OCI-LY1 (cell line): ENCODE data around the gene MGAT3.

Experiments
- H2AFZ ChIP-seq: fragments of 200-600 bp; sonication (generic), shearing (Covaris generic); 2 replicates; pipeline ENCODE4 v1.6.0; 2014; ENCODE audit warnings: antibody characterized with exemption, mild to moderate bottlenecking, low read length
- H3F3A ChIP-seq: fragments of 200-600 bp; sonication (generic), shearing (Covaris generic); 2 replicates; pipeline ENCODE4 v1.6.0; 2014; ENCODE audit warnings: mild to moderate bottlenecking, antibody characterized with exemption, low read length, moderate library complexity; ENCODE audit not compliant: insufficient read depth
- H3K27ac ChIP-seq: fragments of 200-600 bp; sonication (generic); 2 replicates; pipeline ENCODE4 v1.5.1; 2014; ENCODE audit warnings: low read length, mixed run types, mild to moderate bottlenecking, low read depth; ENCODE audit not compliant: poor library complexity, severe bottlenecking
- H3K27me3 ChIP-seq: fragments of 200-600 bp; sonication (generic); 2 replicates; pipeline ENCODE4 v1.6.0; 2014; ENCODE audit warnings: antibody characterized with exemption, mild to moderate bottlenecking, low read length, moderate library complexity; ENCODE audit not compliant: insufficient read depth
- H3K36me3 ChIP-seq: fragments of 200-600 bp; sonication (generic); 2 replicates; pipeline ENCODE4 v1.6.1; 2014; ENCODE audit warnings: mild to moderate bottlenecking, antibody characterized with exemption, low read length, moderate library complexity, mixed read lengths; ENCODE audit not compliant: insufficient read depth
- H3K4me1 ChIP-seq: fragments of 200-600 bp; sonication (generic); 2 replicates; pipeline ENCODE4 v1.5.1; 2014; ENCODE audit warnings: mild to moderate bottlenecking, low read length, moderate library complexity; ENCODE audit not compliant: insufficient read depth, severe bottlenecking
- H3K4me2 ChIP-seq: fragments of 200-600 bp; sonication (generic), shearing (Covaris generic); 2 replicates; pipeline ENCODE4 v1.6.1; 2014; ENCODE audit warnings: low read length
- H3K4me3 ChIP-seq: fragments of 200-600 bp; sonication (generic); 2 replicates; pipeline ENCODE4 v1.5.1; 2014; ENCODE audit warnings: low read length, low read depth, mild to moderate bottlenecking, mixed read lengths; ENCODE audit not compliant: poor library complexity, severe bottlenecking
- H3K79me2 ChIP-seq: fragments of 200-600 bp; shearing (Covaris generic); 2 replicates; pipeline ENCODE4 v1.6.1; 2016; ENCODE audit warnings: mixed run types, low read length, mixed read lengths; ENCODE audit not compliant: insufficient read depth
- H3K9ac ChIP-seq: fragments of 200-600 bp; sonication (generic), shearing (Covaris generic); 2 replicates; pipeline ENCODE4 v1.6.1; 2014; ENCODE audit warnings: mild to moderate bottlenecking, low read length, mixed read lengths
- H3K9me2 ChIP-seq: fragments of 200-600 bp; sonication (generic), shearing (Covaris generic); 2 replicates; pipeline ENCODE4 v1.6.1; 2014; ENCODE audit warnings: low read depth, mild to moderate bottlenecking, low read length, mixed read lengths
- H3K9me3 ChIP-seq: fragments of 200-600 bp; shearing (Covaris generic); 2 replicates; pipeline ENCODE4 v1.6.1; 2014; ENCODE audit warnings: low read length, mixed read lengths
- H4K20me1 ChIP-seq: fragments of 200-600 bp; sonication (generic), shearing (Covaris generic); 2 replicates; pipeline ENCODE4 v1.6.0; 2016; ENCODE audit warnings: mild to moderate bottlenecking, low read length; ENCODE audit not compliant: insufficient read depth
- EZH2 ChIP-seq: fragments of 200-600 bp; sonication (generic), shearing (Covaris generic); IDR thresholded peaks from 2 replicates; pipeline ENCODE4 v1.8.0; 2017; ENCODE audit warnings: borderline replicate concordance, mixed run types, mild to moderate bottlenecking, antibody characterized with exemption, low read length, moderate library complexity, mixed read lengths
- TF ChIP-seq, protein P1 (sequence below): fragments of 200-600 bp; sonication (generic), shearing (Covaris generic); IDR thresholded peaks from 2 replicates; pipeline ENCODE4 v1.5.1; 2017; ENCODE audit warnings: mild to moderate bottlenecking, antibody characterized with exemption, low read length, moderate library complexity, mixed read lengths

The MGAT3 gene

DNA sequence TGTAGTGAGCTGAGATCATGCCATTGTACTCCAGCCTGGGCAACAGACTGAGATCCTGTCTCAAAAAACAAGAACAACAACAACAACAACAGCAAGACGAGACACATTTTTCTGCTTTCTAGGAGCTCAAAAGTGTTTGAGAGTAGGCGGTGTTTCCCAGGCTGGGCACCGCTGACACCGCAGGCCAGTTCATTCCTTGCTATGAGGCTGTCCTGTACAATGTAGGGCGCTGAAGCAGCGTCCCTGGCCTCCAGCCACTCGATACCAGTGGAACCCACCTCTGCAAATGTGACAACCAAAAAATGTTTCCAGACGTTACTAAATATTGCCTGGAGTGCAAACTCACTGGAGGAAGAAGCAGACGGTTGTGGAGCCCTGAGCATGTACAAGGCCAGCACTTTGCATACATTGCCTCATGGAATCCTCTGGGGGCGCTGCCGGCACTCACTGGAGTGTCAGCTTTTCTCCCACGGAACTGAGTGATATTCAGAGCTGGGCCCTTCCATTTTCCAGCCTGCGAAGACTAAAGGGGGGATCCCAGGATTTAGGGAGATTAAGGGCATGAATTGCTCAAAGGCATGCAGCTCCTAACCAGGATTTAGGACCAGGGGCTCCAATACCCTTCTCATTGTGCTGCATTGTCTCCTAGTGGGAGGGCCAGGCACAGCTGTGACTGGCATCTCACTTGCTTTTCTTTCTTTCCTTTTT, 39.5 kb downstream of the MGAT3 start:
- peaks cover 12% of the 10 kb centered on the region; the same call in 1 of the 2 replicates for H3K36me3 ChIP-seq
- peak overlapping the region; percentile 68 for H3K27ac ChIP-seq
- no peaks in the 10 kb centered on the region for H3K9me2 ChIP-seq
- no peak overlapping the region for H2AFZ ChIP-seq
- H3K4me2 ChIP-seq = no peak overlapping the region
- H4K20me1 ChIP-seq = no peaks in the 10 kb centered on the region
- H3K4me3 ChIP-seq = no peak overlapping the region
- no peaks in the 10 kb centered on the region for H3K27me3 ChIP-seq
- no peaks in the 10 kb centered on the region for H3K79me2 ChIP-seq
- no peak overlapping the region for H3K9ac ChIP-seq
- TF ChIP-seq, protein P1, sequence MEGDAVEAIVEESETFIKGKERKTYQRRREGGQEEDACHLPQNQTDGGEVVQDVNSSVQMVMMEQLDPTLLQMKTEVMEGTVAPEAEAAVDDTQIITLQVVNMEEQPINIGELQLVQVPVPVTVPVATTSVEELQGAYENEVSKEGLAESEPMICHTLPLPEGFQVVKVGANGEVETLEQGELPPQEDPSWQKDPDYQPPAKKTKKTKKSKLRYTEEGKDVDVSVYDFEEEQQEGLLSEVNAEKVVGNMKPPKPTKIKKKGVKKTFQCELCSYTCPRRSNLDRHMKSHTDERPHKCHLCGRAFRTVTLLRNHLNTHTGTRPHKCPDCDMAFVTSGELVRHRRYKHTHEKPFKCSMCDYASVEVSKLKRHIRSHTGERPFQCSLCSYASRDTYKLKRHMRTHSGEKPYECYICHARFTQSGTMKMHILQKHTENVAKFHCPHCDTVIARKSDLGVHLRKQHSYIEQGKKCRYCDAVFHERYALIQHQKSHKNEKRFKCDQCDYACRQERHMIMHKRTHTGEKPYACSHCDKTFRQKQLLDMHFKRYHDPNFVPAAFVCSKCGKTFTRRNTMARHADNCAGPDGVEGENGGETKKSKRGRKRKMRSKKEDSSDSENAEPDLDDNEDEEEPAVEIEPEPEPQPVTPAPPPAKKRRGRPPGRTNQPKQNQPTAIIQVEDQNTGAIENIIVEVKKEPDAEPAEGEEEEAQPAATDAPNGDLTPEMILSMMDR = peak; percentile 94
- no peak for TF ChIP-seq EZH2
- peaks cover 7% of the 10 kb centered on the region for H3K4me1 ChIP-seq
- no peaks in the 10 kb centered on the region for H3K9me3 ChIP-seq
- H3F3A ChIP-seq = no peaks in the 10 kb centered on the region

DNA sequence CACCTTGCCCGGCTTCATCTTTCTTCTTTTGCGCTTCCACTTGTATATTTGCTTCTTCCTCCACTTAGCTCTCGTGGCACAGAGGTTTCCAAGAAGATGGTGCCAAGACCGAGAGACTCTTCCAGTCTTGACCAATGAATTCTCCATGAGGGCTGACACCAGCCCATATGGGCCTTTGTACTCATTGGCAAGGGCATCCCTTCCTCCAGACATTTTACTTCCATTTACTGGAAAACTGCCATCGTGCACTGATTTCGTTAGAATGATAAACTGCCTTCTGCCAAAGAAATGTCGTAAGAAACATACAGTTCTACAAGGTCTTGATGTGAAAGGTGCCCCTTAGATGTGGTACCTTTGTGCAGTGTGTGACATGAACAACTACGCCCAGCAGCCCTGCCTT, 40.6 kb downstream of the MGAT3 start:
- Histone ChIP-seq H3K27me3 (no peaks in the 10 kb centered on the region), H3K4me2 (no peak overlapping the region), H3K9ac (no peak overlapping the region), H3K79me2 (no peaks in the 10 kb centered on the region), H3K9me3 (no peaks in the 10 kb centered on the region), H3K27ac (no peak overlapping the region), H3K36me3 (peaks cover 2% of the 10 kb centered on the region; the same call in 1 of the 2 replicates), H3K9me2 (no peaks in the 10 kb centered on the region), H3K4me1 (peaks cover 12% of the 10 kb centered on the region), H2AFZ (no peak overlapping the region), H3F3A (no peaks in the 10 kb centered on the region), H4K20me1 (no peaks in the 10 kb centered on the region), H3K4me3 (no peak overlapping the region)
- TF ChIP-seq, protein P1 = no peak
- no peak for TF ChIP-seq EZH2

DNA sequence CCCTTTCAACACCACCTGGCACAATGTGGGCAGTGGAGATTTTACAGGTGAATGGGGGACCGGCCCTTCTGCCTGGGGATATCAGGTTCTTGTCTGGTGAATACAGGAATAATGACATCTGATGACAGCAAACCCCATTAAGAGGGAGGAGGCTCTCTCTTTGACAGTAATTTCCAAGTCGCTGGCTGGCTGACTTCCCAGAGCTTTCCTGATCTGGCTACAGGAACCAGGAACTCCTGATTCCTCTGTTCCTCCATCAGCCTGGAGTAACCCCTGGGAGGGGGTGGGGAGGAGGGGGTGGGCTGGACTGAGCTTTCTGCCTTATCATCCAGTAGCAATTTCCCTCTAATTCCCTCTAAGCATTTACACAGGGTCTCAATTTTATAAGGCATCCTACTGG, 41.6 kb downstream of the MGAT3 start:
- Histone ChIP-seq H3K4me3 (no peak overlapping the region), H3K4me2 (no peak overlapping the region), H3K36me3 (peaks cover 8% of the 10 kb centered on the region; the same call in 1 of the 2 replicates), H3K9me3 (no peaks in the 10 kb centered on the region), H3K27me3 (no peaks in the 10 kb centered on the region), H3K9me2 (no peaks in the 10 kb centered on the region), H4K20me1 (no peaks in the 10 kb centered on the region), H3F3A (no peaks in the 10 kb centered on the region), H3K9ac (no peak overlapping the region), H3K27ac (no peak overlapping the region), H3K79me2 (peaks cover 9% of the 10 kb centered on the region), H3K4me1 (peaks cover 18% of the 10 kb centered on the region), H2AFZ (no peak overlapping the region)
- TF ChIP-seq, protein P1 = no peak
- no peak for TF ChIP-seq EZH2
